K562 (cell line): ENCODE measurements around the gene PIP5KL1. TPM values are rescaled to one million over a fixed set of nuclear protein-coding genes. Genes with fewer than 3 reads are reported as not detected.
A peak's percentile ranks its signal among the peaks of the same experiment; 100 is the strongest.

Experiments used
- CHD1 ChIP-seq: fragments of 200-600 bp; sonication (generic); IDR thresholded peaks from one replicate; pipeline ENCODE4 v1.6.1; 2012; ENCODE audit warnings: mild to moderate bottlenecking, moderate library complexity, low read length, inconsistent platforms
- CUX1 ChIP-seq: fragments of 200-800 bp; sonication (Bioruptor generic); IDR thresholded peaks from 2 replicates; pipeline ENCODE4 v1.6.1; 2016; ENCODE audit warnings: missing genetic modification characterization, missing compliant biosample characterization
- EGR1 ChIP-seq: fragments of 450-650 bp; conservative IDR thresholded peaks from 2 replicates; pipeline ENCODE4 v1.6.1; 2017; ENCODE audit warnings: mild to moderate bottlenecking
- HES1 ChIP-seq: fragments of 450-650 bp; IDR thresholded peaks from 2 replicates; pipeline ENCODE4 v1.6.1; 2016; ENCODE audit warnings: low read depth, mild to moderate bottlenecking, moderate library complexity
- HSF4 ChIP-seq: fragments of 250-450 bp; sonication (Bioruptor Pico); IDR thresholded peaks from 2 replicates; pipeline ENCODE4 v2.1.2; 2022; ENCODE audit warnings: mild to moderate bottlenecking, moderate library complexity, borderline replicate concordance
- IRF2 ChIP-seq: sonication (generic); formaldehyde crosslinking; IDR thresholded peaks from 2 replicates; pipeline ENCODE4 v1.8.1; 2022; ENCODE audit warnings: mild to moderate bottlenecking, missing genetic modification reagents
- JUN ChIP-seq, 2 experiments: sonication (generic) in 1 of 2; formaldehyde crosslinking in 1 of 2; IDR thresholded peaks; 2 replicates each; pipeline versions ENCODE4 v1.6.1 to v1.8.0; 2012 to 2022; ENCODE audit warnings: borderline replicate concordance in 2 of 2, mild to moderate bottlenecking in 2 of 2, improper control_type of control experiment in 1 of 2, low read depth in 1 of 2, low read length in 1 of 2, missing genetic modification reagents in 1 of 2
- KAT7 ChIP-seq: sonication (generic); formaldehyde crosslinking; IDR thresholded peaks from 2 replicates; pipeline ENCODE4 v1.8.0; 2022; ENCODE audit warnings: missing genetic modification reagents, mild to moderate bottlenecking, borderline replicate concordance
- NFE2 ChIP-seq: IDR thresholded peaks from 2 replicates; pipeline ENCODE4 v1.6.1; 2014; ENCODE audit warnings: antibody characterized with exemption, low read depth
- NFIC ChIP-seq: fragments of 450-650 bp; IDR thresholded peaks from 2 replicates; pipeline ENCODE4 v1.6.1; 2017; ENCODE audit warnings: mild to moderate bottlenecking, inconsistent platforms
- RB1 ChIP-seq: fragments of 450-650 bp; IDR thresholded peaks from 2 replicates; pipeline ENCODE4 v1.6.1; 2017; ENCODE audit warnings: low read depth, mild to moderate bottlenecking
- RCOR1 ChIP-seq, 2 experiments: IDR thresholded peaks; 2 replicates each; pipeline ENCODE4 v1.6.1; 2012; ENCODE audit warnings: low read depth in 2 of 2, low read length in 2 of 2, borderline replicate concordance in 1 of 2, improper control_type of control experiment in 1 of 2
- SNAPC5 ChIP-seq: fragments of 250-450 bp; sonication (Bioruptor Pico); IDR thresholded peaks from 2 replicates; pipeline ENCODE4 v1.8.0; 2021; ENCODE audit warnings: moderate library complexity, mild to moderate bottlenecking, inconsistent platforms
- TAL1 ChIP-seq: fragments of 450-650 bp; IDR thresholded peaks from 2 replicates; pipeline ENCODE4 v1.6.1; 2016; ENCODE audit warnings: mild to moderate bottlenecking
- TCFL5 ChIP-seq: fragments of 250-450 bp; sonication (Bioruptor Pico); conservative IDR thresholded peaks from 2 replicates; pipeline ENCODE4 v1.6.1; 2021; ENCODE audit warnings: mild to moderate bottlenecking, moderate library complexity, matching md5 sums
- YY1 ChIP-seq, 3 experiments: IDR thresholded peaks; 2 replicates each; pipeline ENCODE4 v1.6.1; 2011; ENCODE audit warnings: low read length in 2 of 3, mild to moderate bottlenecking in 2 of 3, moderate library complexity in 2 of 3, borderline replicate concordance in 1 of 3, control low read depth in 1 of 3, low read depth in 1 of 3; ENCODE audit not compliant: insufficient read depth in 3 of 3, insufficient replicate concordance in 2 of 3, control insufficient read depth in 1 of 3, insufficient read length in 1 of 3; ENCODE audit errors: extremely low read depth in 1 of 3
- ZFX ChIP-seq: sonication (generic); formaldehyde crosslinking; IDR thresholded peaks from 2 replicates; pipeline ENCODE4 v1.8.0; 2022; ENCODE audit warnings: mild to moderate bottlenecking, missing genetic modification reagents, moderate library complexity
- ZNF384 ChIP-seq: IDR thresholded peaks from 2 replicates; pipeline ENCODE4 v1.6.1; 2012; ENCODE audit warnings: low read depth, low read length, improper control_type of control experiment
- ZNF512 ChIP-seq: IDR thresholded peaks from 2 replicates; pipeline ENCODE4 v1.6.1; 2016; ENCODE audit warnings: missing genetic modification characterization, missing compliant biosample characterization
- ZNF583 ChIP-seq: fragments of 250-450 bp; sonication (Bioruptor Pico); IDR thresholded peaks from 2 replicates; pipeline ENCODE4 v1.4.0; 2020
- ZNF75A ChIP-seq: fragments of 450-650 bp; formaldehyde crosslinking; IDR thresholded peaks from 2 replicates; pipeline ENCODE4 v1.4.0; 2020; ENCODE audit warnings: mild to moderate bottlenecking
- polyA plus RNA-seq, 8 experiments: library from polyadenylated mRNA; depleted of rRNA in 4 of 8; stranded (reverse) in 5 of 8; unstranded in 3 of 8; fragments of >200 nt; fragmentation: Nextera tagmentation in 2 of 8; fragmentation: Illumina TruSeq in 1 of 8; extraction: Ambion mirVana in 2 of 8; extraction: Trizol in 1 of 8; gene quantifications; 2 replicates each; pipeline versions ENCODE4 v1.2.1 to v1.2.3, GENCODE V29; 2011 to 2014; ENCODE audit warnings: inconsistent platforms in 1 of 8, missing spikeins in 1 of 8
- total RNA-seq, 7 experiments: library from RNA; depleted of rRNA in 6 of 7; stranded (reverse); fragments of >200 nt in 6 of 7; fragmentation: Illumina TruSeq in 2 of 7; extraction: Trizol in 2 of 7; gene quantifications; 2 replicates each; pipeline versions ENCODE4 v1.2.1 to v1.2.3, GENCODE V29; 2011 to 2021; ENCODE audit warnings: low replicate concordance in 1 of 7

The PIP5KL1 gene
- total and polyA plus RNA-seq, 9 of the 15 experiments (the other 6 are each of a cell fraction or from before 2014, with no cell fraction given): 0.18 to 4.8 (median 1.2) TPM

- TF ChIP-seq KAT7 (CRISPR knock-in tag) (no peak), ZNF75A (CRISPR knock-in tag) (no peak), TCFL5 (no peak), IRF2 (CRISPR knock-in tag) (no peak), ZNF583 (CRISPR knock-in tag) (no peak), JUN (IDR thresholded peaks at IDR 0.05; ENCODE audit: borderline replicate concordance, low read depth, low read length) (no peak), JUN (CRISPR knock-in tag; IDR thresholded peaks at IDR 0.05; ENCODE audit: borderline replicate concordance) (no peak), NFIC (no peak), ZNF512 (tag) (no peak), YY1 (IDR thresholded peaks at IDR 0.05; ENCODE audit: borderline replicate concordance in 1 of 3, control insufficient read depth in 1 of 3, extremely low read depth in 1 of 3, insufficient read depth in 3 of 3, insufficient read length in 1 of 3, insufficient replicate concordance in 2 of 3, low read depth in 1 of 3, low read length in 2 of 3) (peak in 1 of 3 experiments; percentile 7), ZFX (CRISPR knock-in tag) (peak; percentile 3; the same call in 1 of the 2 replicates), ZNF384 (no peak), HES1 (no peak), HSF4 (CRISPR knock-in tag) (no peak), CUX1 (CRISPR knock-in tag) (no peak), SNAPC5 (CRISPR knock-in tag) (no peak), NFE2 (0 out of 2 replicates have a peak, but pooled peaks have one; percentile 3), CHD1 (peak; percentile 28), TAL1 (no peak), RB1 (peak; percentile 47; the same call in 1 of the 2 replicates), RCOR1 (IDR thresholded peaks at IDR 0.05; ENCODE audit: borderline replicate concordance in 1 of 2, low read depth in 2 of 2, low read length in 2 of 2) (no peak), EGR1 (peak; percentile 71)
These were observed 49.6 kb upstream of the PIP5KL1 start (continued) for GRCh38 chr9:127980060-127980705.
